SK-N-SH (cell line): Measurements from ENCODE around the gene STARD8. TPM values are rescaled to one million over a fixed set of nuclear protein-coding genes. Genes with fewer than 3 reads are reported as not detected.

ENCODE experiments used
- CTCF ChIA-PET: fragments of 300-600, 350-600 bp; formaldehyde crosslinking; extraction: SDS; loops from one replicate; lab custom pipeline; 2021; lab: Yijun Ruan, JAX
- POLR2A ChIA-PET: fragments of 350-600 bp; sonication (Branson Sonifier 250); formaldehyde crosslinking; extraction: SDS; loops from one replicate; lab custom pipeline; 2020; ENCODE audit warnings: antibody characterized with exemption, inconsistent platforms; lab: Yijun Ruan, JAX
- DNase-seq: peaks from one replicate; pipeline ENCODE4 v3.0.0; 2012
- H2AFZ ChIP-seq: fragments of 200-600 bp; sonication (generic); 2 replicates; pipeline ENCODE4 v1.8.1; 2016; ENCODE audit warnings: antibody characterized with exemption, mild to moderate bottlenecking, low read depth
- H3F3A ChIP-seq: fragments of 200-600 bp; sonication (generic); replicated peaks from 2 replicates; pipeline ENCODE3; 2016; ENCODE audit warnings: antibody characterized with exemption, mild to moderate bottlenecking; ENCODE audit not compliant: insufficient read depth
- H3K27ac ChIP-seq, 2 experiments: fragments of 200-500 bp in 1 of 2; fragments of 200-600 bp in 1 of 2; sonication (Bioruptor generic) in 1 of 2; sonication (generic), shearing (Covaris generic) in 1 of 2; 2 replicates each; pipeline versions ENCODE4 v1.5.1 to v1.6.1; 2014 to 2016; ENCODE audit warnings: low read depth in 2 of 2, inconsistent platforms in 1 of 2, low read length in 1 of 2, mild to moderate bottlenecking in 1 of 2, mixed read lengths in 1 of 2
- H3K27me3 ChIP-seq: fragments of 200-600 bp; sonication (generic), shearing (Covaris generic); 2 replicates; pipeline ENCODE4 v1.6.1; 2016; ENCODE audit warnings: mixed run types; ENCODE audit not compliant: insufficient read depth
- H3K36me3 ChIP-seq, 2 experiments: fragments of 200-500 bp in 1 of 2; fragments of 200-600 bp in 1 of 2; sonication (Bioruptor generic) in 1 of 2; sonication (generic) in 1 of 2; replicated peaks in 1 of 2; 2 replicates each; pipeline versions ENCODE3 to v1.5.1; 2014 to 2016; ENCODE audit warnings: low read length in 1 of 2, mild to moderate bottlenecking in 1 of 2; ENCODE audit not compliant: insufficient read depth in 2 of 2, control insufficient read depth in 1 of 2
- H3K4me1 ChIP-seq, 2 experiments: fragments of 200-500 bp in 1 of 2; fragments of 200-600 bp in 1 of 2; sonication (Bioruptor generic) in 1 of 2; sonication (generic), shearing (Covaris generic) in 1 of 2; 2 replicates each; pipeline versions ENCODE4 v1.5.1 to v1.6.1; 2014 to 2016; ENCODE audit warnings: low read depth in 1 of 2, low read length in 1 of 2, mixed run types in 1 of 2; ENCODE audit not compliant: insufficient read depth in 2 of 2, control insufficient read depth in 1 of 2
- H3K4me2 ChIP-seq: fragments of 200-600 bp; sonication (generic), shearing (Covaris generic); 2 replicates; pipeline ENCODE4 v1.6.1; 2017; ENCODE audit warnings: mixed run types
- H3K4me3 ChIP-seq, 2 experiments: fragments of 200-500 bp in 1 of 2; fragments of 200-600 bp in 1 of 2; sonication (Bioruptor generic) in 1 of 2; sonication (generic), shearing (Covaris generic) in 1 of 2; 2 replicates each; pipeline versions ENCODE4 v1.5.1 to v1.8.1; 2014 to 2016; ENCODE audit warnings: low read depth in 2 of 2, inconsistent platforms in 1 of 2, low read length in 1 of 2, mild to moderate bottlenecking in 1 of 2, mixed read lengths in 1 of 2, moderate library complexity in 1 of 2
- H3K79me2 ChIP-seq: fragments of 200-600 bp; sonication (generic); 2 replicates; pipeline ENCODE4 v1.8.1; 2017; ENCODE audit warnings: mild to moderate bottlenecking; ENCODE audit not compliant: insufficient read depth
- H3K9ac ChIP-seq: fragments of 200-600 bp; sonication (generic); 2 replicates; pipeline ENCODE4 v1.6.1; 2017; ENCODE audit warnings: mixed run types
- H3K9me2 ChIP-seq: fragments of 200-600 bp; sonication (generic); 2 replicates; pipeline ENCODE4 v1.6.1; 2017; ENCODE audit warnings: mixed run types
- H3K9me3 ChIP-seq: fragments of 200-600 bp; sonication (generic); 2 replicates; pipeline ENCODE4 v1.6.1; 2017; ENCODE audit warnings: mixed run types, mild to moderate bottlenecking, moderate library complexity
- H4K20me1 ChIP-seq: fragments of 200-600 bp; sonication (generic); 2 replicates; pipeline ENCODE4 v1.6.1; 2017; ENCODE audit warnings: mild to moderate bottlenecking, mixed run types; ENCODE audit not compliant: insufficient read depth
- EZH2phosphoT487 ChIP-seq: fragments of 200-600 bp; sonication (generic); IDR thresholded peaks from 2 replicates; pipeline ENCODE4 v1.6.1; 2017; ENCODE audit warnings: low read depth, mixed run types, mild to moderate bottlenecking, antibody characterized with exemption, moderate library complexity, borderline replicate concordance
- FOSL2 ChIP-seq: IDR thresholded peaks from 2 replicates; pipeline ENCODE4 v1.4.0; 2012; ENCODE audit warnings: low read depth, mild to moderate bottlenecking, moderate library complexity, borderline replicate concordance
- FOXJ3 ChIP-seq: sonication (generic); formaldehyde crosslinking; IDR thresholded peaks from 2 replicates; pipeline ENCODE4 v1.5.1; 2020; ENCODE audit warnings: mild to moderate bottlenecking, missing genetic modification reagents
- FOXM1 ChIP-seq: IDR thresholded peaks from 2 replicates; pipeline ENCODE4 v1.4.0; 2012; ENCODE audit warnings: low read depth, mild to moderate bottlenecking
- GABPA ChIP-seq: IDR thresholded peaks from 2 replicates; pipeline ENCODE4 v1.4.0; 2012; ENCODE audit warnings: low read depth, mild to moderate bottlenecking
- IRF3 ChIP-seq: fragments of 150-350 bp; IDR thresholded peaks from 2 replicates; pipeline ENCODE4 v1.6.1; 2016; ENCODE audit warnings: mild to moderate bottlenecking, low read depth, low read length
- JUND ChIP-seq: IDR thresholded peaks from 2 replicates; pipeline ENCODE4 v1.4.0; 2012
- MXI1 ChIP-seq: IDR thresholded peaks from 2 replicates; pipeline ENCODE4 v1.6.1; 2012; ENCODE audit warnings: mild to moderate bottlenecking, low read depth, low read length, improper control_type of control experiment
- NFIC ChIP-seq: IDR thresholded peaks from 2 replicates; pipeline ENCODE4 v1.4.0; 2012; ENCODE audit warnings: borderline replicate concordance
- NRF1 ChIP-seq: IDR thresholded peaks from 2 replicates; pipeline ENCODE4 v1.6.1; 2012; ENCODE audit warnings: low read depth, mild to moderate bottlenecking, low read length
- PBX3 ChIP-seq: IDR thresholded peaks from 2 replicates; pipeline ENCODE4; 2012
- RCOR1 ChIP-seq: fragments of 150-350 bp; IDR thresholded peaks from 2 replicates; pipeline ENCODE4 v1.6.1; 2017; ENCODE audit warnings: antibody characterized with exemption, low read length
- REST ChIP-seq: IDR thresholded peaks from 2 replicates; pipeline ENCODE4 v1.6.1; 2012; ENCODE audit warnings: mild to moderate bottlenecking, low read depth, low read length, moderate library complexity
- SIN3A ChIP-seq: IDR thresholded peaks from 2 replicates; pipeline ENCODE4 v1.6.1; 2012; ENCODE audit warnings: low read depth, mild to moderate bottlenecking, low read length, moderate library complexity, borderline replicate concordance
- TAF1 ChIP-seq: IDR thresholded peaks from 2 replicates; pipeline ENCODE4 v1.6.1; 2012; ENCODE audit warnings: low read depth, mild to moderate bottlenecking, low read length, moderate library complexity, borderline replicate concordance
- TCF12 ChIP-seq: IDR thresholded peaks from 2 replicates; pipeline ENCODE4 v1.4.0; 2012
- USF1 ChIP-seq: IDR thresholded peaks from 2 replicates; pipeline ENCODE4 v1.4.0; 2012; ENCODE audit warnings: low read depth, borderline replicate concordance
- USF2 ChIP-seq: fragments of 150-350 bp; IDR thresholded peaks from 2 replicates; pipeline ENCODE4 v1.6.1; 2017; ENCODE audit warnings: antibody characterized with exemption, low read length, low read depth, borderline replicate concordance
- YY1 ChIP-seq: IDR thresholded peaks from 2 replicates; pipeline ENCODE4 v1.4.0; 2012; ENCODE audit warnings: low read depth, mild to moderate bottlenecking
- WGBS: methylation state at CpG from one replicate; pipeline ENCODE4 v1.1.6; 2017; ENCODE audit warnings: low lambda C conversion rate; 5-methylcytosine and 5-hydroxymethylcytosine counted together
- polyA plus RNA-seq, 3 experiments: library from polyadenylated mRNA; depleted of rRNA; stranded (reverse); fragments of >200 nt; gene quantifications; 2 replicates each; pipeline ENCODE4 v1.2.3, GENCODE V29; 2012

Gene STARD8
- polyA plus RNA-seq, 1 of the 3 experiments (the other 2 are of a cell fraction), result 2.6 TPM

GRCh38 chrX:68724531-68725020 is 77.1 kb downstream of the STARD8 start:
- H3K9me2 ChIP-seq, result no peaks in the 10 kb centered on the region
- H4K20me1 ChIP-seq, result no peaks in the 10 kb centered on the region
- H3F3A ChIP-seq, result no peaks in the 10 kb centered on the region
- H3K4me1 ChIP-seq, result no peaks in the 10 kb centered on the region; a peak in 1 of 4 replicates
- TF ChIP-seq SIN3A (no peak), EZH2phosphoT487 (no peak), REST (no peak), TAF1 (no peak), MXI1 (no peak), FOSL2 (no peak), JUND (no peak), YY1 (no peak), USF2 (no peak), RCOR1 (no peak), TCF12 (no peak), PBX3 (no peak), NRF1 (no peak), NFIC (no peak), FOXM1 (no peak), FOXJ3 (no peak), GABPA (no peak), IRF3 (no peak), USF1 (no peak)
- H3K27me3 ChIP-seq, result no peaks in the 10 kb centered on the region
- no peak overlapping the region for H2AFZ ChIP-seq
- H3K27ac ChIP-seq, result no peak overlapping the region
- no peaks in the 10 kb centered on the region for H3K9me3 ChIP-seq
- H3K9ac ChIP-seq, result no peak overlapping the region
- ChIA-PET POLR2A (no interaction called here), CTCF (interaction anchor here (3.1 kb wide), 1 partner anchor 9 kb away, joined by 12 read pairs; no protein-coding TSS in a partner anchor)
- no peak for DNase-seq
- no peaks in the 10 kb centered on the region for H3K36me3 ChIP-seq
- H3K4me3 ChIP-seq, result no peak overlapping the region
- 50% methylated on average over 10 of the region's 10 CpGs for WGBS
- no peak overlapping the region for H3K4me2 ChIP-seq
- H3K79me2 ChIP-seq, result no peaks in the 10 kb centered on the region
